ENCODE data around the gene AGAP9.
A peak's percentile ranks its signal among the peaks of the same experiment; 100 is the strongest.
"Not testable (repeated sequence)": the region's sequence is repeated elsewhere in the genome, so short reads cannot be mapped to it uniquely, and the experiment has no call there.

The AGAP9 gene

DNA sequence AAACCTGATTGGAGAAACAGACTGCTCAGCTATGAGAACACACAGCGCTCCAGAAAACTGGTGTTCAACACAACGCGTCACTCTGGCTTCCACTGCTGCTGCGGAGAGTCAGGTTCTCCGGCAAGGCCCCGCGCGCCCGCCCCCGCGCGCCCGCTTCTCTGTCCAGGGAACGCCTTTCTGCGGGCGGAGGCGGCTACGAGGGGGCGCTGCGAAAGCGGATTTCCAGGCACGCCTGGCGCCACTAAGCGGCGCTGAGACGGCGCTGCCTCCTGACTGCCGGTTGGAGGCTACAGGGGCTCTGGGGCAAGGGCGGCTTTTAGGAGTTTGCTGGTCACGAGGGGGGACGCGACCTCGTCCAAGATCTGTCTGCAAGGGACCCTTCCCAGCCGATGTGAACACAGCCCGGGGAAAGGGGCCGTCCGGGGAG lies 62.2 kb downstream of the AGAP9 start:
- TF ChIP-seq, protein P1, sequence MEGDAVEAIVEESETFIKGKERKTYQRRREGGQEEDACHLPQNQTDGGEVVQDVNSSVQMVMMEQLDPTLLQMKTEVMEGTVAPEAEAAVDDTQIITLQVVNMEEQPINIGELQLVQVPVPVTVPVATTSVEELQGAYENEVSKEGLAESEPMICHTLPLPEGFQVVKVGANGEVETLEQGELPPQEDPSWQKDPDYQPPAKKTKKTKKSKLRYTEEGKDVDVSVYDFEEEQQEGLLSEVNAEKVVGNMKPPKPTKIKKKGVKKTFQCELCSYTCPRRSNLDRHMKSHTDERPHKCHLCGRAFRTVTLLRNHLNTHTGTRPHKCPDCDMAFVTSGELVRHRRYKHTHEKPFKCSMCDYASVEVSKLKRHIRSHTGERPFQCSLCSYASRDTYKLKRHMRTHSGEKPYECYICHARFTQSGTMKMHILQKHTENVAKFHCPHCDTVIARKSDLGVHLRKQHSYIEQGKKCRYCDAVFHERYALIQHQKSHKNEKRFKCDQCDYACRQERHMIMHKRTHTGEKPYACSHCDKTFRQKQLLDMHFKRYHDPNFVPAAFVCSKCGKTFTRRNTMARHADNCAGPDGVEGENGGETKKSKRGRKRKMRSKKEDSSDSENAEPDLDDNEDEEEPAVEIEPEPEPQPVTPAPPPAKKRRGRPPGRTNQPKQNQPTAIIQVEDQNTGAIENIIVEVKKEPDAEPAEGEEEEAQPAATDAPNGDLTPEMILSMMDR (IDR thresholded peaks at IDR 0.05; ENCODE audit: low read depth, low read length, poor library complexity, severe bottlenecking), result peak; percentile 10
- H4K20me1 ChIP-seq (ENCODE audit: control insufficient read depth, insufficient read depth, low read depth, low read length); H3K9me3 ChIP-seq (ENCODE audit: control insufficient read depth, insufficient read depth, low read length); H3K4me1 ChIP-seq (ENCODE audit: control insufficient read depth, low read length); H3F3A ChIP-seq (ENCODE audit: control insufficient read depth, insufficient read depth); H3K79me2 ChIP-seq (ENCODE audit: control insufficient read depth, low read length); H3K4me3 ChIP-seq (ENCODE audit: low read length); H3K27me3 ChIP-seq (ENCODE audit: control insufficient read depth, low read length); H3K36me3 ChIP-seq (ENCODE audit: control insufficient read depth, low read length); H3K27ac ChIP-seq (ENCODE audit: low read depth, low read length); H3K9me2 ChIP-seq (replicated peaks; ENCODE audit: control insufficient read depth, low read length); H3K4me2 ChIP-seq (ENCODE audit: low read length): not testable (repeated sequence)

DNA sequence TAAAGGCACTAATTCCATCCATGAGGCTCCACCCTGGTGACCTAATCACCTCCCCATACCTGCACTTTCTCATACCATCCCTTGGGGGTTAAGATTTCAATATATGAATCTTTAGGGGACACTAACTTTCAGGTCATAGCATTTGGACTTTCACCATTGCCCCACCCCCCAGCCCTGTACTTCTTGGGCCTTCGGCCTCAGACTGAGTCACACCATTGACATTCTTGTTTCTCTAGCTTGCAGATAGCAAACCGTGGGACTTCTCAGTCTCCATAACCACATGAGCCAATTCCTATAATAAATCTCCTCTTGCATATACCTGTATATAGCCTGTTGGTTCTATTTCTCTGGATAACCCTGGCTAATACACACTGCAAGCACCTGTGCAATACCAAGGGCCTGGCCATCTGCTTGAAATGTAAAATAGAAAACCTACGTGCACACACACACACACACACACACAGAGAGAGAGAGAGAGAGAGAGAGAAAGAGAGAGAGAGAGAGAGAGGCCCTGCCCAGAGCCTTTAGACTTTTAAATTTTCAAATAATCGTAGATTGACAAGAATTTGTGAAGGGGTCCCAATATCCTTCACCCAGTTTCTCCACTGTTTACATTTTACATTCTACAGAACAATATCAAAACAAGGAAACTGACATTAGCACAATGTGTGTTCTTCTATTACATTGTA lies 64.8 kb downstream of the AGAP9 start:
- Histone ChIP-seq H3K79me2 (ENCODE audit: control insufficient read depth, low read length) (no peaks in the 10 kb centered on the region), H3K4me2 (ENCODE audit: low read length) (no peak overlapping the region), H3K9me2 (replicated peaks; ENCODE audit: control insufficient read depth, low read length) (no peaks in the 10 kb centered on the region), H3K27ac (ENCODE audit: low read depth, low read length) (no peak overlapping the region), H3K4me1 (ENCODE audit: control insufficient read depth, low read length) (no peaks in the 10 kb centered on the region), H3K36me3 (ENCODE audit: control insufficient read depth, low read length) (no peaks in the 10 kb centered on the region), H3K9me3 (ENCODE audit: control insufficient read depth, insufficient read depth, low read length) (no peaks in the 10 kb centered on the region), H4K20me1 (ENCODE audit: control insufficient read depth, insufficient read depth, low read depth, low read length) (no peaks in the 10 kb centered on the region), H3K4me3 (ENCODE audit: low read length) (no peak overlapping the region), H3K27me3 (ENCODE audit: control insufficient read depth, low read length) (no peaks in the 10 kb centered on the region), H3F3A (ENCODE audit: control insufficient read depth, insufficient read depth) (no peaks in the 10 kb centered on the region)
- no peak for TF ChIP-seq EZH2phosphoT487 (IDR thresholded peaks at IDR 0.05; ENCODE audit: borderline replicate concordance, low read length)
- TF ChIP-seq, protein P1 (IDR thresholded peaks at IDR 0.05; ENCODE audit: low read depth, low read length, poor library complexity, severe bottlenecking), result no peak

DNA sequence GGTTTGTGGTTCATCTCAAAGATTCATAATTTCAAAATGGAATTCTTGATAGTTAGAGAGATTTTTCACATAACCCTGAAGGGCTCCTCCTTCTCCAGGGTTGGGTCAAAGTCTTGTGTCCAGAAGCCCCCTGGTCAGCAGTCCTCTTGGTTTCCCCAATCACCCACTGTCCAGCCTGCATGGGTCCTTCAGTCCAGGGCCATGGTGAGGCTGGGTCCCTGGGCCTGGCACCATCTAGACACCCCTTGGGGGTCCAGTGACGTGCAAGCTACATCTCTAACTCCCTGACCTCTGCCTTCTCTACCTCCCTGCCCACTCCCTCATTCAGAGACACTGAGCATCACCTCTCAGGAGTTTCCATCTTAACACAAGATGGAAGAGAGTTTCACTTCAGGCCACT lies 65.6 kb downstream of the AGAP9 start:
- Histone ChIP-seq H3K79me2 (ENCODE audit: control insufficient read depth, low read length) (no peaks in the 10 kb centered on the region), H4K20me1 (ENCODE audit: control insufficient read depth, insufficient read depth, low read depth, low read length) (no peaks in the 10 kb centered on the region), H3K4me3 (ENCODE audit: low read length) (no peak overlapping the region), H3K27ac (ENCODE audit: low read depth, low read length) (no peak overlapping the region), H3K4me1 (ENCODE audit: control insufficient read depth, low read length) (no peaks in the 10 kb centered on the region), H3K36me3 (ENCODE audit: control insufficient read depth, low read length) (no peaks in the 10 kb centered on the region), H3K27me3 (ENCODE audit: control insufficient read depth, low read length) (no peaks in the 10 kb centered on the region), H3K4me2 (ENCODE audit: low read length) (no peak overlapping the region), H3K9me3 (ENCODE audit: control insufficient read depth, insufficient read depth, low read length) (no peaks in the 10 kb centered on the region), H3F3A (ENCODE audit: control insufficient read depth, insufficient read depth) (no peaks in the 10 kb centered on the region), H3K9me2 (replicated peaks; ENCODE audit: control insufficient read depth, low read length) (no peaks in the 10 kb centered on the region)
- TF ChIP-seq EZH2phosphoT487 (IDR thresholded peaks at IDR 0.05; ENCODE audit: borderline replicate concordance, low read length), result no peak
- TF ChIP-seq, protein P1 (IDR thresholded peaks at IDR 0.05; ENCODE audit: low read depth, low read length, poor library complexity, severe bottlenecking), result no peak

Data from DOHH2 (cell line).